ENCODE data around the gene CPTP. TPM values are rescaled to one million over a fixed set of nuclear protein-coding genes. Genes with fewer than 3 reads are reported as not detected.
A peak's percentile ranks its signal among the peaks of the same experiment; 100 is the strongest.

Gene CPTP
- total RNA-seq, 1 experiment from 2014 or later, result 14.0 TPM

DNA sequence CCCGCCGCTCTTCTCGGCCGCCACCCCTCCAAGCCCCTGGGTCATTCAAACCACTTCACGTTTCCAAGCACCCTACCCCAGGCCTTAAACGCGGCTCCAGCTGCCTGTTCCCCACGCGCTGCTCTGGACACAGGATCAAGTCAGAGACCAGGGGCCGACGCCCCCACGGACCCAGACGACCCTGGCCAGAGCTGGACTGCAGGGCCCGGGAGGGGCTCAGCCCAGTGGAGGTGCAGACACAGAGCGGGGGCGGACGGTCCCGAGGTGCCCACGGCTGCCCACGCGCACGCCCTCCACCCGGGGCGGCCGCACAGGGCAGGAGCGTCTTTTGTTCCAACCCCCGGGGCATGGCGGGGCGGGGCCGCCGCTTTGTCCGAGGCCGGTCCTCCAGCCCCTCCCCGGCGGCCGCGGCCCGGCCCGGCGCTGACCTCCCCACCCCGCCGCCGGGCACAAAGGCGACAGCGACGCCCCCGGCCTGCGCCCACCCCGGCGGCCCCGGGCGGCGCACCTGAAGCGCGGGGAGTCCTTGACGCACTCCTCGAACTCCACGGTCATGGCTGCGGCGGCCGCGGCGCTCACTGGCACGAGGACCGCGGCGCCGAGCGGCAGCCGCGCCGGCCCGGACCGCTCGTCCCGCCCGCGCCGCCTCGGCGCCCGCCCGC lies 17.2 kb upstream of the CPTP start:
- Mint-ChIP-seq H3K27me3 (ENCODE audit: low read depth) (peaks cover 3% of the 10 kb centered on the region; the same call in 1 of the 2 replicates), H3K27ac (no peak overlapping the region), H3K4me3 (peak overlapping the region; percentile 74 to 86), H3K9me3 (no peaks in the 10 kb centered on the region; a peak in 1 of 5 replicates), H3K4me1 (peaks cover 18 to 31% of the 10 kb centered on the region in 2 experiments), H3K36me3 (ENCODE audit: insufficient read depth in 1 of 3, low read depth in 3 of 3) (peaks cover 0 to 13% (median 7%) of the 10 kb centered on the region in 3 experiments; a peak in 3 of 7 replicates)
- no peak overlapping the region for H2BK120ac ChIP-seq (ENCODE audit: low read depth, low read length, poor library complexity, severe bottlenecking)
- H3K27ac ChIP-seq (ENCODE audit: insufficient read length, low read depth, low read length), result no peak overlapping the region
- H4K8ac ChIP-seq (replicated peaks; ENCODE audit: insufficient read length, low read depth, low read length), result no peak overlapping the region
- no peak overlapping the region for H2BK12ac ChIP-seq (ENCODE audit: insufficient read length, low read depth, low read length)
- no peak overlapping the region for H2BK20ac ChIP-seq (ENCODE audit: low read depth, low read length, poor library complexity, severe bottlenecking)
- H4K5ac ChIP-seq (ENCODE audit: insufficient read length, low read depth, low read length), result no peak overlapping the region
- peaks cover 5% of the 10 kb centered on the region; the same call in 1 of the 2 replicates for H3K4me1 ChIP-seq (ENCODE audit: insufficient read depth, low read length)
- no peak overlapping the region for H3K4ac ChIP-seq (ENCODE audit: low read depth, low read length)
- no peaks in the 10 kb centered on the region for H3K27me3 ChIP-seq (ENCODE audit: insufficient read depth, low read length)
- H4K91ac ChIP-seq (ENCODE audit: insufficient read length, low read depth, low read length), result no peak overlapping the region
- no peak overlapping the region; the same call in 1 of the 2 replicates for H3K14ac ChIP-seq (ENCODE audit: insufficient read depth, low read length)
- H3T11ph ChIP-seq (ENCODE audit: low read length), result no peak overlapping the region
- H3K4me2 ChIP-seq (ENCODE audit: insufficient read depth, insufficient read length, low read length), result peak overlapping the region; percentile 33
- H3K79me2 ChIP-seq (ENCODE audit: insufficient read depth, low read length), result no peaks in the 10 kb centered on the region
- DNase-seq, result no peak
- no CpG with 5 or more reads among the region's 83 CpGs for WGBS (ENCODE audit: extremely low coverage, insufficient read length, low lambda C conversion rate)
- H3K18ac ChIP-seq (ENCODE audit: insufficient read length, low read depth, low read length), result no peak overlapping the region
- no peaks in the 10 kb centered on the region for H3K9me3 ChIP-seq (ENCODE audit: control insufficient read depth, low read depth, low read length)
- no peaks in the 10 kb centered on the region for H3K79me1 ChIP-seq (ENCODE audit: insufficient read depth, low read depth, low read length, poor library complexity, severe bottlenecking)
- H3K23ac ChIP-seq (ENCODE audit: insufficient read length, low read depth, low read length), result no peak overlapping the region
- no peaks in the 10 kb centered on the region for H4K20me1 ChIP-seq (ENCODE audit: control insufficient read depth, insufficient read depth, insufficient read length)
- H3K23me2 ChIP-seq (ENCODE audit: insufficient read length, low read depth, low read length, poor library complexity, severe bottlenecking), result peaks cover 15% of the 10 kb centered on the region
- no peak overlapping the region for H2AFZ ChIP-seq (ENCODE audit: low read length)
- no peak overlapping the region for H2BK15ac ChIP-seq (ENCODE audit: low read depth, low read length)
- no peak overlapping the region for H3K9ac ChIP-seq (ENCODE audit: extremely low read depth, insufficient read length, low read length)
- no peak overlapping the region for H3K56ac ChIP-seq (ENCODE audit: insufficient read length, low read depth, low read length)
- TF ChIP-seq, protein P1, sequence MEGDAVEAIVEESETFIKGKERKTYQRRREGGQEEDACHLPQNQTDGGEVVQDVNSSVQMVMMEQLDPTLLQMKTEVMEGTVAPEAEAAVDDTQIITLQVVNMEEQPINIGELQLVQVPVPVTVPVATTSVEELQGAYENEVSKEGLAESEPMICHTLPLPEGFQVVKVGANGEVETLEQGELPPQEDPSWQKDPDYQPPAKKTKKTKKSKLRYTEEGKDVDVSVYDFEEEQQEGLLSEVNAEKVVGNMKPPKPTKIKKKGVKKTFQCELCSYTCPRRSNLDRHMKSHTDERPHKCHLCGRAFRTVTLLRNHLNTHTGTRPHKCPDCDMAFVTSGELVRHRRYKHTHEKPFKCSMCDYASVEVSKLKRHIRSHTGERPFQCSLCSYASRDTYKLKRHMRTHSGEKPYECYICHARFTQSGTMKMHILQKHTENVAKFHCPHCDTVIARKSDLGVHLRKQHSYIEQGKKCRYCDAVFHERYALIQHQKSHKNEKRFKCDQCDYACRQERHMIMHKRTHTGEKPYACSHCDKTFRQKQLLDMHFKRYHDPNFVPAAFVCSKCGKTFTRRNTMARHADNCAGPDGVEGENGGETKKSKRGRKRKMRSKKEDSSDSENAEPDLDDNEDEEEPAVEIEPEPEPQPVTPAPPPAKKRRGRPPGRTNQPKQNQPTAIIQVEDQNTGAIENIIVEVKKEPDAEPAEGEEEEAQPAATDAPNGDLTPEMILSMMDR (conservative IDR thresholded peaks at IDR 0.05), result no peak
- no peak overlapping the region for H2AK5ac ChIP-seq (ENCODE audit: insufficient read length, low read length)
- H2BK5ac ChIP-seq (ENCODE audit: insufficient read length, low read length), result no peak overlapping the region
